K562 (cell line): Measurements from ENCODE around the gene HEATR3. TPM values are rescaled to one million over a fixed set of nuclear protein-coding genes. Genes with fewer than 3 reads are reported as not detected.

Experiments used
- ATAC-seq: fragments of 200-7000 bp; cut with Tn5 transposase; 3 replicates; pipeline ENCODE4 v1.9.1; 2020; ENCODE audit warnings: moderate library complexity
- BruUV-seq: library from RNA; stranded (reverse); fragments of 400-500 nt; replicated peaks from 2 replicates; lab custom pipeline; 2021; lab: Mats Ljungman, UMichigan
- CTCF ChIA-PET: fragments of 300-600 bp; formaldehyde crosslinking; extraction: SDS; loops from one replicate; lab custom pipeline; 2021; ENCODE audit warnings: low intra/inter-chr PET ratio; lab: Yijun Ruan, JAX
- POLR2A ChIA-PET: fragments of 300-600, 350-650 bp; sonication (Branson Sonifier 250); formaldehyde crosslinking; extraction: SDS; loops from one replicate; lab custom pipeline; 2021; ENCODE audit warnings: antibody characterized with exemption, inconsistent platforms; lab: Yijun Ruan, JAX
- DNase-seq, 4 experiments: peaks; one replicate each; pipeline versions ENCODE4 v3.0.0 to v3.0.0-alpha.2; 2011 to 2018; ENCODE audit warnings: low spot score in 3 of 4, mixed read lengths in 3 of 4; ENCODE audit errors: extremely low read depth in 1 of 4
- FAIRE-seq: peaks from 2 replicates; lab custom pipeline; 2011; peaks lifted over from hg19 to GRCh38; lab: Jason Lieb, UNC
- H2AFZ ChIP-seq: 2 replicates; pipeline ENCODE4 v1.6.0; 2011; ENCODE audit warnings: low read depth, low read length, control low read depth, inconsistent platforms
- H3K27ac ChIP-seq: fragments of 200-600 bp; 3 replicates; pipeline ENCODE4 v1.8.0; 2011; ENCODE audit warnings: low read depth, mild to moderate bottlenecking, control low read depth, inconsistent platforms, low read length, moderate library complexity, mixed read lengths; ENCODE audit errors: extremely low read depth
- H3K27me3 ChIP-seq, 2 experiments: fragments of 300-600 bp in 1 of 2; 2 replicates in 1 of 2; 3 replicates in 1 of 2; pipeline versions ENCODE4 v1.6.0 to v1.8.0; 2011; ENCODE audit warnings: inconsistent platforms in 2 of 2, low read length in 2 of 2, mild to moderate bottlenecking in 1 of 2, mixed read lengths in 1 of 2, moderate library complexity in 1 of 2; ENCODE audit not compliant: control insufficient read depth in 2 of 2, insufficient read depth in 2 of 2
- H3K36me3 ChIP-seq: fragments of 300-600 bp; 3 replicates; pipeline ENCODE4 v1.8.0; 2011; ENCODE audit warnings: mild to moderate bottlenecking, low read length, inconsistent platforms; ENCODE audit not compliant: control insufficient read depth, insufficient read depth
- H3K4me1 ChIP-seq, 2 experiments: fragments of 200-600 bp in 1 of 2; replicated peaks in 1 of 2; 2 replicates in 1 of 2; 3 replicates in 1 of 2; pipeline versions ENCODE4 v1.5.1 to v1.8.0; 2011; ENCODE audit warnings: inconsistent platforms in 2 of 2, low read length in 2 of 2, mild to moderate bottlenecking in 1 of 2, mixed read lengths in 1 of 2, moderate library complexity in 1 of 2; ENCODE audit not compliant: control insufficient read depth in 2 of 2, insufficient read depth in 2 of 2
- H3K4me2 ChIP-seq: 2 replicates; pipeline ENCODE4 v1.6.1; 2011; ENCODE audit warnings: low read length, control low read depth, inconsistent platforms, mixed read lengths; ENCODE audit not compliant: insufficient read depth
- H3K4me3 ChIP-seq: fragments of 200-600 bp; sonication (generic), shearing (Covaris generic); 2 replicates; pipeline ENCODE4 v1.5.1; 2016; ENCODE audit warnings: control low read depth, inconsistent platforms
- H3K79me2 ChIP-seq: fragments of 200-600 bp; 3 replicates; pipeline ENCODE4 v1.8.0; 2011; ENCODE audit warnings: low read length, inconsistent platforms; ENCODE audit not compliant: control insufficient read depth, insufficient read depth
- H3K9ac ChIP-seq, 2 experiments: 2 replicates each; pipeline versions ENCODE4 v1.6.0 to v1.6.1; 2011; ENCODE audit warnings: low read depth in 2 of 2, low read length in 2 of 2, control low read depth in 1 of 2, inconsistent platforms in 1 of 2, mild to moderate bottlenecking in 1 of 2, mixed read lengths in 1 of 2; ENCODE audit not compliant: insufficient read depth in 1 of 2
- H3K9me1 ChIP-seq: one replicate; pipeline ENCODE4 v1.6.0; 2011; ENCODE audit warnings: inconsistent platforms, mild to moderate bottlenecking, low read length, moderate library complexity; ENCODE audit not compliant: control insufficient read depth, insufficient read depth
- H3K9me3 ChIP-seq: replicated peaks from 2 replicates; pipeline ENCODE4 v1.5.1; 2011; ENCODE audit warnings: low read depth, low read length, inconsistent platforms; ENCODE audit not compliant: control insufficient read depth, insufficient read depth
- H4K20me1 ChIP-seq: replicated peaks from 2 replicates; pipeline ENCODE4 v1.6.1; 2011; ENCODE audit warnings: low read length, inconsistent platforms, mixed read lengths; ENCODE audit not compliant: control insufficient read depth, insufficient read depth
- BHLHE40 ChIP-seq: IDR thresholded peaks from 2 replicates; pipeline ENCODE4 v1.6.1; 2011; ENCODE audit warnings: low read length, improper control_type of control experiment
- EP400 ChIP-seq: fragments of 450-650 bp; IDR thresholded peaks from 2 replicates; pipeline ENCODE4 v1.6.1; 2017; ENCODE audit warnings: antibody characterized with exemption, mild to moderate bottlenecking, moderate library complexity
- KDM1A ChIP-seq, 2 experiments: fragments of 450-650 bp; IDR thresholded peaks; 2 replicates each; pipeline ENCODE4 v1.6.1; 2016; ENCODE audit warnings: mild to moderate bottlenecking in 2 of 2
- MAFG ChIP-seq: fragments of 450-650 bp; conservative IDR thresholded peaks from 2 replicates; pipeline ENCODE4 v1.6.1; 2016; ENCODE audit warnings: missing genetic modification characterization, missing compliant biosample characterization
- MECOM ChIP-seq: fragments of 250-450 bp; sonication (Bioruptor Pico); IDR thresholded peaks from 2 replicates; pipeline ENCODE4 v1.8.0; 2022; ENCODE audit warnings: inconsistent platforms
- MEF2D ChIP-seq: conservative IDR thresholded peaks from 2 replicates; pipeline ENCODE4 v1.6.1; 2016; ENCODE audit warnings: low read depth, missing genetic modification characterization, missing compliant biosample characterization
- NCOA1 ChIP-seq: fragments of 450-650 bp; IDR thresholded peaks from 2 replicates; pipeline ENCODE4 v1.6.1; 2016; ENCODE audit warnings: low read depth
- NFIX ChIP-seq: fragments of 250-450 bp; sonication (Bioruptor Pico); IDR thresholded peaks from 2 replicates; pipeline ENCODE4 v1.4.0; 2020; ENCODE audit warnings: low read depth, mild to moderate bottlenecking, moderate library complexity
- PHB2 ChIP-seq: fragments of 450-650 bp; IDR thresholded peaks from 2 replicates; pipeline ENCODE4 v1.6.1; 2017; ENCODE audit warnings: low read depth
- RHOXF2B ChIP-seq: fragments of 250-450 bp; sonication (Bioruptor Pico); conservative IDR thresholded peaks from 2 replicates; pipeline ENCODE4 v1.5.1; 2021
- SAFB ChIP-seq: fragments of 200-400 bp; formaldehyde crosslinking; IDR thresholded peaks from 2 replicates; pipeline ENCODE4 v1.6.1; 2017; ENCODE audit warnings: low read depth, low read length, borderline replicate concordance
- STAT5B ChIP-seq: fragments of 250-450 bp; sonication (Bioruptor Pico); IDR thresholded peaks from 2 replicates; pipeline ENCODE4 v1.8.0; 2021; ENCODE audit warnings: mild to moderate bottlenecking, inconsistent platforms
- ZNF143 ChIP-seq: sonication (generic); formaldehyde crosslinking; IDR thresholded peaks from 2 replicates; pipeline ENCODE4 v1.9.0; 2022; ENCODE audit warnings: mild to moderate bottlenecking, missing genetic modification reagents
- ZNF146 ChIP-seq: IDR thresholded peaks from one replicate; pipeline ENCODE4 v1.6.1; 2018; ENCODE audit warnings: missing compliant biosample characterization; ENCODE audit not compliant: unreplicated experiment
- WGBS: fragments of 100-300 bp; shearing (Covaris generic); methylation state at CpG from one replicate; pipeline ENCODE4 v1.1.6; 2016; ENCODE audit warnings: low coverage, mixed read lengths; ENCODE audit not compliant: insufficient coverage; ENCODE audit errors: missing lambda C conversion rate; 5-methylcytosine and 5-hydroxymethylcytosine counted together
- in situ Hi-C: fragments of 300-500 bp; cut with MboI; formaldehyde crosslinking; loops from 4 replicates; pipeline ENCODE4 v1.15.0; 2018; ENCODE audit warnings: inconsistent platforms, mixed read lengths
- intact Hi-C: fragments of 100-400 bp; cut with micrococcal nuclease; formaldehyde crosslinking; loops from 2 replicates; pipeline ENCODE4 v1.14.2; 2022
- polyA plus RNA-seq, 8 experiments: library from polyadenylated mRNA; depleted of rRNA in 4 of 8; stranded (reverse) in 5 of 8; unstranded in 3 of 8; fragments of >200 nt; fragmentation: Nextera tagmentation in 2 of 8; fragmentation: Illumina TruSeq in 1 of 8; extraction: Ambion mirVana in 2 of 8; extraction: Trizol in 1 of 8; gene quantifications; 2 replicates each; pipeline versions ENCODE4 v1.2.1 to v1.2.3, GENCODE V29; 2011 to 2014; ENCODE audit warnings: inconsistent platforms in 1 of 8, missing spikeins in 1 of 8
- total RNA-seq, 7 experiments: library from RNA; depleted of rRNA in 6 of 7; stranded (reverse); fragments of >200 nt in 6 of 7; fragmentation: Illumina TruSeq in 2 of 7; extraction: Trizol in 2 of 7; gene quantifications; 2 replicates each; pipeline versions ENCODE4 v1.2.1 to v1.2.3, GENCODE V29; 2011 to 2021; ENCODE audit warnings: low replicate concordance in 1 of 7
- TF ChIP-seq, protein P1 (sequence below), 3 experiments: fragments of 200-800 bp in 1 of 3; fragments of 250-450 bp in 1 of 3; fragments of 450-650 bp in 1 of 3; sonication (Bioruptor Pico) in 1 of 3; sonication (Bioruptor generic) in 1 of 3; formaldehyde crosslinking in 1 of 3; IDR thresholded peaks; 2 replicates each; pipeline versions ENCODE4 v1.6.1 to v1.8.0; 2016 to 2022; ENCODE audit warnings: mild to moderate bottlenecking in 2 of 3, missing genetic modification characterization in 2 of 3, missing compliant biosample characterization in 1 of 3, moderate library complexity in 1 of 3
- TF ChIP-seq, protein P2 (sequence below): fragments of 200-800 bp; sonication (Bioruptor generic); IDR thresholded peaks from 2 replicates; pipeline ENCODE4 v1.6.1; 2017; ENCODE audit warnings: missing genetic modification characterization, missing compliant biosample characterization
- TF ChIP-seq, protein P3 (sequence below): fragments of 250-450 bp; sonication (Bioruptor Pico); IDR thresholded peaks from 2 replicates; pipeline ENCODE4 v1.6.1; 2021; ENCODE audit warnings: mild to moderate bottlenecking

The HEATR3 gene
- total and polyA plus RNA-seq, 9 of the 15 experiments (the other 6 are each of a cell fraction or from before 2014, with no cell fraction given): 1.7 to 30.2 (median 18.8) TPM

DNA sequence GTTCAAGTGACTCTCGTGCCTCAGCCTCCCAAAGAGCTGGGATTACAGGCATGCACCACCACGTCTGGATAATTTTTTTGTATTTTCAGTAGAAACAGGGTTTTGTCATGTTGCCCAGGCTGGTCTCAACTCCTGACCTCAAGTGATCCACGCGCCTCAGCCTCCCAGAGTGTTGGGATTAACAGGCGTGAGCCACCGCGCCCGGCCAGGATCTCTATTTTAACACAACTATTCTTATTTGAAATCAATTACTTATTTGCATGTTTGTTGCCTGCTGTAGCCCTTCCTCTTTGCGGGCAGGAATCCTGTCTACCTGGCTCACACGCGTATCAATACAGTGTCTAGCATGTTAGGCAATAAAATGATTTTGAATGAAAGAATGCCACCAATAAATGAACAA is 41.6 kb upstream of the HEATR3 start:
- Histone ChIP-seq H2AFZ (peak overlapping the region; percentile 82), H3K27me3 (0 out of 5 replicates have a peak, but pooled peaks cover 0 to under 1% of the 10 kb centered on the region in 2 experiments), H3K36me3 (peaks cover 9% of the 10 kb centered on the region; the same call in 1 of the 3 replicates), H3K27ac (no peak overlapping the region), H3K9me3 (no peaks in the 10 kb centered on the region), H3K9ac (peak overlapping the region in 1 of 2 experiments; percentile 24; a peak in 1 of 4 replicates), H3K4me2 (peak overlapping the region; percentile 56), H3K4me1 (peaks cover 0 to 9% of the 10 kb centered on the region in 2 experiments; a peak in 3 of 5 replicates), H3K9me1 (no peaks in the 10 kb centered on the region), H3K4me3 (no peak overlapping the region), H3K79me2 (peaks cover 16% of the 10 kb centered on the region), H4K20me1 (no peaks in the 10 kb centered on the region)
- in situ Hi-C loops (loop anchor here (5.0 to 10.0 kb wide), 2 partner anchors 183 to 341 kb away; partner anchors contain the start of gene BRD7), intact Hi-C loops (loop anchor here (2.0 kb wide), 1 partner anchor 65 kb away; no protein-coding TSS in a partner anchor)
- CTCF ChIA-PET: interaction anchor here (1.0 to 3.9 kb wide), 3 partner anchors 183 to 189 kb away, joined by 6 to 44 read pairs (median 7); no protein-coding TSS in a partner anchor
- POLR2A ChIA-PET: interaction anchor here (1.3 kb wide), 1 partner anchor 186 kb away, joined by 9 read pairs; no protein-coding TSS in a partner anchor
- no peak for DNase-seq
- BruUV-seq: no TSS peak
- FAIRE-seq: no peak
- ATAC-seq: no peak
- 85% methylated on average over 11 of the region's 11 CpGs for WGBS
- TF ChIP-seq, protein P1, sequence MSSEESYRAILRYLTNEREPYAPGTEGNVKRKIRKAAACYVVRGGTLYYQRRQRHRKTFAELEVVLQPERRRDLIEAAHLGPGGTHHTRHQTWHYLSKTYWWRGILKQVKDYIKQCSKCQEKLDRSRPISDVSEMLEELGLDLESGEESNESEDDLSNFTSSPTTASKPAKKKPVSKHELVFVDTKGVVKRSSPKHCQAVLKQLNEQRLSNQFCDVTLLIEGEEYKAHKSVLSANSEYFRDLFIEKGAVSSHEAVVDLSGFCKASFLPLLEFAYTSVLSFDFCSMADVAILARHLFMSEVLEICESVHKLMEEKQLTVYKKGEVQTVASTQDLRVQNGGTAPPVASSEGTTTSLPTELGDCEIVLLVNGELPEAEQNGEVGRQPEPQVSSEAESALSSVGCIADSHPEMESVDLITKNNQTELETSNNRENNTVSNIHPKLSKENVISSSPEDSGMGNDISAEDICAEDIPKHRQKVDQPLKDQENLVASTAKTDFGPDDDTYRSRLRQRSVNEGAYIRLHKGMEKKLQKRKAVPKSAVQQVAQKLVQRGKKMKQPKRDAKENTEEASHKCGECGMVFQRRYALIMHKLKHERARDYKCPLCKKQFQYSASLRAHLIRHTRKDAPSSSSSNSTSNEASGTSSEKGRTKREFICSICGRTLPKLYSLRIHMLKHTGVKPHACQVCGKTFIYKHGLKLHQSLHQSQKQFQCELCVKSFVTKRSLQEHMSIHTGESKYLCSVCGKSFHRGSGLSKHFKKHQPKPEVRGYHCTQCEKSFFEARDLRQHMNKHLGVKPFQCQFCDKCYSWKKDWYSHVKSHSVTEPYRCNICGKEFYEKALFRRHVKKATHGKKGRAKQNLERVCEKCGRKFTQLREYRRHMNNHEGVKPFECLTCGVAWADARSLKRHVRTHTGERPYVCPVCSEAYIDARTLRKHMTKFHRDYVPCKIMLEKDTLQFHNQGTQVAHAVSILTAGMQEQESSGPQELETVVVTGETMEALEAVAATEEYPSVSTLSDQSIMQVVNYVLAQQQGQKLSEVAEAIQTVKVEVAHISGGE (CRISPR knock-in tag; IDR thresholded peaks at IDR 0.05): no peak
- TF ChIP-seq EP400: no peak
- no peak for TF ChIP-seq MEF2D
- no peak for TF ChIP-seq NCOA1
- TF ChIP-seq STAT5B (CRISPR knock-in tag): no peak
- no peak for TF ChIP-seq MECOM (CRISPR knock-in tag)
- no peak for TF ChIP-seq BHLHE40
- no peak for TF ChIP-seq ZNF143 (CRISPR knock-in tag)
- TF ChIP-seq RHOXF2B (CRISPR knock-in tag): no peak
- TF ChIP-seq, protein P2, sequence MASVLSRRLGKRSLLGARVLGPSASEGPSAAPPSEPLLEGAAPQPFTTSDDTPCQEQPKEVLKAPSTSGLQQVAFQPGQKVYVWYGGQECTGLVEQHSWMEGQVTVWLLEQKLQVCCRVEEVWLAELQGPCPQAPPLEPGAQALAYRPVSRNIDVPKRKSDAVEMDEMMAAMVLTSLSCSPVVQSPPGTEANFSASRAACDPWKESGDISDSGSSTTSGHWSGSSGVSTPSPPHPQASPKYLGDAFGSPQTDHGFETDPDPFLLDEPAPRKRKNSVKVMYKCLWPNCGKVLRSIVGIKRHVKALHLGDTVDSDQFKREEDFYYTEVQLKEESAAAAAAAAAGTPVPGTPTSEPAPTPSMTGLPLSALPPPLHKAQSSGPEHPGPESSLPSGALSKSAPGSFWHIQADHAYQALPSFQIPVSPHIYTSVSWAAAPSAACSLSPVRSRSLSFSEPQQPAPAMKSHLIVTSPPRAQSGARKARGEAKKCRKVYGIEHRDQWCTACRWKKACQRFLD (CRISPR knock-in tag): no peak
- TF ChIP-seq MAFG (tag): no peak
- no peak for TF ChIP-seq PHB2
- TF ChIP-seq KDM1A (IDR thresholded peaks at IDR 0.05): no peak
- TF ChIP-seq NFIX: no peak
- TF ChIP-seq, protein P3, sequence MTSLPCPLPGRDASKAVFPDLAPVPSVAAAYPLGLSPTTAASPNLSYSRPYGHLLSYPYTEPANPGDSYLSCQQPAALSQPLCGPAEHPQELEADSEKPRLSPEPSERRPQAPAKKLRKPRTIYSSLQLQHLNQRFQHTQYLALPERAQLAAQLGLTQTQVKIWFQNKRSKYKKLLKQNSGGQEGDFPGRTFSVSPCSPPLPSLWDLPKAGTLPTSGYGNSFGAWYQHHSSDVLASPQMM: no peak
- TF ChIP-seq SAFB: no peak
- no peak for TF ChIP-seq ZNF146 (CRISPR knock-in tag)
